ENCODE results near the gene P4HA2. TPM values are rescaled to one million over a fixed set of nuclear protein-coding genes. Genes with fewer than 3 reads are reported as not detected.

Gene P4HA2
- total and polyA plus RNA-seq, 3 donors from 2014 or later: 20.4 to 25.4 (median 22.8) TPM

DNA sequence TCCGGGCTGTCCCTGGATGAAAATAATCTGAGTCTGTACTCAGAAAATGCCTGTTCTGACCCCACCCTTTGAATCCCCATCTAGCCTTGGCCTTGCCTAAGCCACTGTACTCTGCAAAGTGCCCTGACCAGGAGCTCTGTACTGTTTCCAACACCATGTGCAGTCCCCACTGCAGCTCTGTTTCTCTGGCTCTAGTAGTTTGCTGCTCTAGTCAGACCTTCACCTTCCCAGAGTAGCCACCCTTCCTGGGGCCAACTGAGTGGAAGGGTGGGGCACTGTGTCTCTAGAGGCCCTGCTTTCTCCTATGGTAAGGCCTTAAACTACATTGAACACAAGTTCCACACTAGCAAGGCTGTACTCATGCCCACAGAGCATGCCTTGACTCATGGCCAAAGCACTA lies 31.9 kb downstream of the P4HA2 start:
- H3K36me3 ChIP-seq (ENCODE audit: low read depth, missing control alignments): no peaks in the 10 kb centered on the region
- intact Hi-C loops (cut with DNase I; ENCODE audit: low total_unique reads): no loop called here

DNA sequence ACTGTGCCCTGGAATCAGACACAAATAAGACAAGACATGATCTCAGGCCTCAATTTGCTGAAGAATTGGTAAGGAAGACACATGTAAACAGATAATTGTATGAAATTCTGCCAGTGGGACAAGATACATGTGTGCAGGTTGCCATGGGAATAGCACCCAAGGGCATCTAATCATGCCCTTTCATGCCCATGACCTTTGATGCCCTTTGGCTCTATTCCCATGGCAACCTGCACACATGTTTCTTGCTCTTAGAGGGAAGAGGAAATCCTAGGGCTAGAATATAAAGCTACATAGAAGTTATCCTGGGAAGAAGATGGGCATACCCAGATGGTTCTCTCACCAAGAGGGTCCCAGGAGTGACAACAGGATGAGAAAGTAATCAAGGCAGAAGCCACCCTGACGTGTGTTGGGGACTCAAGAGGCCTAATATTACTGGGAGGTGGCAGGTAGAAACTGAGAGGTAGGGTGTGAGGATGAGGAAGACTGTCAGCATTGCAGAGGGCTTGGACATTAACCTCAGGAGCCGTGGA lies 34.4 kb downstream of the P4HA2 start:
- intact Hi-C loops (cut with DNase I; ENCODE audit: low total_unique reads): no loop called here
- no peaks in the 10 kb centered on the region for H3K9me3 ChIP-seq
- no peak for DNase-seq
- WGBS, 2 donors: 90 to 92% methylated on average over 2 of the region's 2 CpGs
- H3K27me3 ChIP-seq: no peaks in the 10 kb centered on the region
- no peaks in the 10 kb centered on the region for H3K36me3 ChIP-seq (ENCODE audit: low read depth, missing control alignments)
- no peak overlapping the region for H3K27ac ChIP-seq
- TF ChIP-seq, protein P1, sequence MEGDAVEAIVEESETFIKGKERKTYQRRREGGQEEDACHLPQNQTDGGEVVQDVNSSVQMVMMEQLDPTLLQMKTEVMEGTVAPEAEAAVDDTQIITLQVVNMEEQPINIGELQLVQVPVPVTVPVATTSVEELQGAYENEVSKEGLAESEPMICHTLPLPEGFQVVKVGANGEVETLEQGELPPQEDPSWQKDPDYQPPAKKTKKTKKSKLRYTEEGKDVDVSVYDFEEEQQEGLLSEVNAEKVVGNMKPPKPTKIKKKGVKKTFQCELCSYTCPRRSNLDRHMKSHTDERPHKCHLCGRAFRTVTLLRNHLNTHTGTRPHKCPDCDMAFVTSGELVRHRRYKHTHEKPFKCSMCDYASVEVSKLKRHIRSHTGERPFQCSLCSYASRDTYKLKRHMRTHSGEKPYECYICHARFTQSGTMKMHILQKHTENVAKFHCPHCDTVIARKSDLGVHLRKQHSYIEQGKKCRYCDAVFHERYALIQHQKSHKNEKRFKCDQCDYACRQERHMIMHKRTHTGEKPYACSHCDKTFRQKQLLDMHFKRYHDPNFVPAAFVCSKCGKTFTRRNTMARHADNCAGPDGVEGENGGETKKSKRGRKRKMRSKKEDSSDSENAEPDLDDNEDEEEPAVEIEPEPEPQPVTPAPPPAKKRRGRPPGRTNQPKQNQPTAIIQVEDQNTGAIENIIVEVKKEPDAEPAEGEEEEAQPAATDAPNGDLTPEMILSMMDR (IDR thresholded peaks at IDR 0.05): no peak
- TF ChIP-seq POLR2A (IDR thresholded peaks at IDR 0.05): no peak
- no peaks in the 10 kb centered on the region for H3K4me1 ChIP-seq
- no peak overlapping the region for H3K4me3 ChIP-seq

More for the DNA sequence above, 31.9 kb downstream of the P4HA2 start:
- H3K27me3 ChIP-seq: no peaks in the 10 kb centered on the region
- no peak overlapping the region for H3K4me3 ChIP-seq
- H3K9me3 ChIP-seq: no peaks in the 10 kb centered on the region
- no peak overlapping the region for H3K27ac ChIP-seq
- H3K4me1 ChIP-seq: no peaks in the 10 kb centered on the region
- 80 to 100% methylated on average over 1 of the region's 1 CpG for WGBS, 2 donors
- no peak for TF ChIP-seq POLR2A (IDR thresholded peaks at IDR 0.05)
- TF ChIP-seq, protein P1 (IDR thresholded peaks at IDR 0.05): no peak
- DNase-seq: no peak

DNA sequence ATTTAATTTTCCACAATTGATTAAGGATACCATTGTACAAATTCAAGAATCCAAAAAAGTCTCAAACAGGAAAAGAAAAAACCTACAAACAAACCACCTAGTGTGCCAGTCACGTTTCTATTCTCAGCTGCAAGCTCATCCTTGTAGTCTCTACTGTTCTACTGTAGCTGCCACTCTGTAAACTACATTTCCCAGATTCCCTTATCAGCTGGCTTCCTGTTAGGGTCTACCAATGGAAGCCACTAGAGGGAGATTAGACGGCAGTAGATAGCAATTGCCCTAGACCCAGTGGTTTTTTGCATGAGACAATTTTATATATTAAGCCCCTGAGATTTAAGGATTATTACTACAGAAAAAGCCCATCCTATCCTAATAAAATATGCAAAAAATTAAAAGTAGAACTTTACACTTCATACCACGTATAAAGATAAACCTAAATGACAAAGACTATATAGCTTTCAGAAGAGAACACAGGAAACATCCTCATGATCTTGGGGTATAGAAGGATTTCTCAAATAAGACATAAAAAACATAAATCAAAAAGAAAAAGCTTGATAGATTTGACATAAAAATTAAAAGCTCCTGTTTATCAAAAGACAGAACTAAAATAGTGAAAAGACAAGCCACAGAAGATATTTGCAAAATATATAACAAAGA lies 37.4 kb downstream of the P4HA2 start:
- 31 to 33% methylated on average over 3 of the region's 3 CpGs for WGBS, 2 donors
- no peaks in the 10 kb centered on the region for H3K36me3 ChIP-seq (ENCODE audit: low read depth, missing control alignments)
- H3K9me3 ChIP-seq: no peaks in the 10 kb centered on the region
- no peaks in the 10 kb centered on the region for H3K27me3 ChIP-seq
- H3K4me1 ChIP-seq: no peaks in the 10 kb centered on the region
- no peak for TF ChIP-seq POLR2A (IDR thresholded peaks at IDR 0.05)
- TF ChIP-seq, protein P1 (IDR thresholded peaks at IDR 0.05): peak; percentile 43 to 57 (median 46)
- DNase-seq: no peak
- H3K4me3 ChIP-seq: no peak overlapping the region
- no peak overlapping the region for H3K27ac ChIP-seq
- intact Hi-C loops (cut with DNase I; ENCODE audit: low total_unique reads): no loop called here

DNA sequence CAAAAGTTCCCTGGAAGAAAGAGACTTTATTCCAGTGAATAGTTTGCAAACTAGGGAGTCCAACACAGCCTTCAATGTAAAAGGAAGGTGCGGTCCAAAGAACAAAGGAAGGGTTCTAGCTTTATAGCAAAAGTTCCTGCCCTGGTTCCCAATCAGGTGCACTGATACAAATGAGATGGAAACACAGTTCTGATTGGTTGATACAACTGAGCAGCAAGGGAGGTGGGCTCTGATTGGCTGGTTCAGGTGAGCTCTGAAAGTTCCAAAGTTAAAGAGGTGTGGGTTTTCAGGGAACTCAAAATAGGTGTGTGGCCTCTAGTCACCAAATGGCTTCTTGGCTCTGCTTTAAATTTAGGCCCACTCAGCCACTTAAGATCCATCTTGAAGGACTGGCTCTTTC lies 43.1 kb downstream of the P4HA2 start:
- intact Hi-C loops (cut with DNase I; ENCODE audit: low total_unique reads): no loop called here
- no peak for TF ChIP-seq POLR2A (IDR thresholded peaks at IDR 0.05)
- TF ChIP-seq, protein P1 (IDR thresholded peaks at IDR 0.05): no peak
- Histone ChIP-seq H3K4me3 (no peak overlapping the region), H3K4me1 (no peaks in the 10 kb centered on the region), H3K27ac (no peak overlapping the region), H3K36me3 (ENCODE audit: low read depth, missing control alignments) (no peaks in the 10 kb centered on the region), H3K27me3 (no peaks in the 10 kb centered on the region), H3K9me3 (no peaks in the 10 kb centered on the region)
- DNase-seq: peak; percentile 63
- 68 to 79% methylated on average over 1 of the region's 1 CpG for WGBS, 2 donors

DNA sequence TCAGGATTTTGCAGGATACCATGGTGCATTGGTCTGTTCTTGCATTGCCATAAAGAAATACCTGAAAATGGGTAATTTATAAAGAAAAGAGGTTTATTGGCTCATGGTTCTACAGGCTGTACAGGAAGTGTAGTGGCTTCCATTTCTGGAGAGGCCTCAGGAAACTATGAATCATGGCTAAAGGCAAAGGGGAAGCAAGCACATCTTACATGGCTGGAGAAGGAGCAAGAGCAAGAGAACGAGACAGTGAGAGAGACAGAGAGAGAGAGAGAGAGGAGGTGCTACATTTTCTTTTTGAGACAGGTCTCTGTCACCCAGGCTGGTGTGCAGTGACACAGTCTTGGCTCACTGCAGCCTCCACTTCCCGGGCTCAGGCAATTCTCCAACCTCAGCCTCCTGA lies 43.9 kb downstream of the P4HA2 start:
- 65 to 69% methylated on average over 2 of the region's 2 CpGs for whole genome bisulfite sequencing, 2 donors
- DNase-seq: no peak
- H3K27me3 ChIP-seq: no peaks in the 10 kb centered on the region
- no peak overlapping the region for H3K4me3 ChIP-seq
- TF ChIP-seq, protein P1 (IDR thresholded peaks at IDR 0.05): no peak
- no peak for TF ChIP-seq POLR2A (IDR thresholded peaks at IDR 0.05)
- H3K4me1 ChIP-seq: no peaks in the 10 kb centered on the region
- intact Hi-C loops (cut with DNase I; ENCODE audit: low total_unique reads): no loop called here
- no peaks in the 10 kb centered on the region for H3K36me3 ChIP-seq (ENCODE audit: low read depth, missing control alignments)
- no peaks in the 10 kb centered on the region for H3K9me3 ChIP-seq
- H3K27ac ChIP-seq: no peak overlapping the region

Data from testis (tissue), 3 donors.